ENCODE measurements around the gene NPC1. TPM values are rescaled to one million over a fixed set of nuclear protein-coding genes. Genes with fewer than 3 reads are reported as not detected.

The NPC1 gene
- total RNA-seq, 2 donors from 2014 or later = 43.6 to 44.9 TPM

GRCh38 chr18:23591011-23591410, 4.7 kb upstream of the NPC1 start:
- Histone ChIP-seq H3K9me3 (ENCODE audit: control insufficient read depth, low read length) (no peaks in the 10 kb centered on the region), H3K27ac (ENCODE audit: low read depth, low read length) (no peak overlapping the region), H3K4me3 (ENCODE audit: low read length) (no peak overlapping the region), H3K4me1 (ENCODE audit: control insufficient read depth, insufficient read depth, low read length) (no peaks in the 10 kb centered on the region), H3K9ac (ENCODE audit: extremely low read depth, low read length, poor library complexity, severe bottlenecking) (no peak overlapping the region), H3K27me3 (ENCODE audit: control insufficient read depth, insufficient read depth, low read length, poor library complexity, severe bottlenecking) (no peaks in the 10 kb centered on the region), H3K36me3 (ENCODE audit: control insufficient read depth, insufficient read depth, low read length) (no peaks in the 10 kb centered on the region)
- WGBS, 2 experiments (ENCODE audit: insufficient coverage in 1 of 2, insufficient read length in 1 of 2) = 0% methylated on average over 1 of the region's 1 CpG
- Mint-ChIP-seq H3K4me3 (no peak overlapping the region), H3K27me3 (ENCODE audit: insufficient read depth) (peaks cover 13% of the 10 kb centered on the region), H3K4me1 (peaks cover 6% of the 10 kb centered on the region), H3K27ac (no peak overlapping the region), H3K36me3 (ENCODE audit: low read depth) (no peaks in the 10 kb centered on the region), H3K9me3 (no peaks in the 10 kb centered on the region)
- no peak for TF ChIP-seq CTCF (conservative IDR thresholded peaks at IDR 0.05)
- DNase-seq = no peak

- Mint-ChIP-seq H3K27me3 (ENCODE audit: insufficient read depth) (peaks cover 13% of the 10 kb centered on the region), H3K4me1 (peaks cover 13% of the 10 kb centered on the region), H3K27ac (no peak overlapping the region), H3K36me3 (ENCODE audit: low read depth) (no peaks in the 10 kb centered on the region), H3K4me3 (no peak overlapping the region), H3K9me3 (no peaks in the 10 kb centered on the region)
- Histone ChIP-seq H3K9ac (ENCODE audit: extremely low read depth, low read length, poor library complexity, severe bottlenecking) (no peak overlapping the region), H3K4me3 (ENCODE audit: low read length) (no peak overlapping the region), H3K27me3 (ENCODE audit: control insufficient read depth, insufficient read depth, low read length, poor library complexity, severe bottlenecking) (no peaks in the 10 kb centered on the region), H3K4me1 (ENCODE audit: control insufficient read depth, insufficient read depth, low read length) (no peaks in the 10 kb centered on the region), H3K9me3 (ENCODE audit: control insufficient read depth, low read length) (no peaks in the 10 kb centered on the region), H3K27ac (ENCODE audit: low read depth, low read length) (no peak overlapping the region), H3K36me3 (ENCODE audit: control insufficient read depth, insufficient read depth, low read length) (no peaks in the 10 kb centered on the region)
- no peak for TF ChIP-seq CTCF (conservative IDR thresholded peaks at IDR 0.05)
- peak; percentile 75 for DNase-seq
- WGBS, 2 experiments (ENCODE audit: insufficient coverage in 1 of 2, insufficient read length in 1 of 2) = 84 to 86% methylated on average over 10 to 11 of the region's 11 CpGs
These were observed 2.7 kb upstream of the NPC1 start for GRCh38 chr18:23588836-23589560.

DNA sequence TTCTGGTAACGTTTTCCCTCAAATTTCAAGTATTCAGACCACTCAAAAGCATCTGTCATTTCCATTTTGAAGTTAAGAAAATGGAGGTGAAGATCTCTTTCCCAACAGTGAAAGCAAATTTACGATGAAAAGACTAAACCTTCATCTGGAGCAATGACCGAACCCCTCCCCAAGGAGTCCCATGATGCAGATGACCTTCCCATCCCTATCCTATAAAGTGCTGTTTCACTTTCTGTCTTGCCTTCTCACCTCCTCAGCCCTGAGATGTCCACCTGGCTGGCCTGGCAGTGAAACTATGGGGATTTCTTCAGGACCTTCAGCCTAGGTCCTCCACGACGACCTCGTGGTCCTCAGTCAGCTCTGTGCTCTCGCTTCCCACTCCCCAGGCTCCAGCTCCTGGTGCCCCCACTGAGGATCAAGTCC, 925 bp upstream of the NPC1 start:
- no peak for DNase-seq
- Mint-ChIP-seq H3K36me3 (ENCODE audit: low read depth) (no peaks in the 10 kb centered on the region), H3K27ac (peak overlapping the region; percentile 55), H3K9me3 (no peaks in the 10 kb centered on the region), H3K27me3 (ENCODE audit: insufficient read depth) (peaks cover 13% of the 10 kb centered on the region), H3K4me1 (peaks cover 16% of the 10 kb centered on the region), H3K4me3 (peak overlapping the region; percentile 86)
- Histone ChIP-seq H3K27ac (ENCODE audit: low read depth, low read length) (no peak overlapping the region), H3K36me3 (ENCODE audit: control insufficient read depth, insufficient read depth, low read length) (no peaks in the 10 kb centered on the region), H3K4me1 (ENCODE audit: control insufficient read depth, insufficient read depth, low read length) (no peaks in the 10 kb centered on the region), H3K9me3 (ENCODE audit: control insufficient read depth, low read length) (no peaks in the 10 kb centered on the region), H3K9ac (ENCODE audit: extremely low read depth, low read length, poor library complexity, severe bottlenecking) (no peak overlapping the region), H3K27me3 (ENCODE audit: control insufficient read depth, insufficient read depth, low read length, poor library complexity, severe bottlenecking) (no peaks in the 10 kb centered on the region), H3K4me3 (ENCODE audit: low read length) (peak overlapping the region; percentile 99)
- 65 to 74% methylated on average over 6 to 7 of the region's 7 CpGs for WGBS, 2 experiments (ENCODE audit: insufficient coverage in 1 of 2, insufficient read length in 1 of 2)
- peak; percentile 13 for TF ChIP-seq CTCF (conservative IDR thresholded peaks at IDR 0.05)

Measured in endodermal cell (in vitro differentiated cells).